ENCODE measurements around the gene LRP3.

DNA sequence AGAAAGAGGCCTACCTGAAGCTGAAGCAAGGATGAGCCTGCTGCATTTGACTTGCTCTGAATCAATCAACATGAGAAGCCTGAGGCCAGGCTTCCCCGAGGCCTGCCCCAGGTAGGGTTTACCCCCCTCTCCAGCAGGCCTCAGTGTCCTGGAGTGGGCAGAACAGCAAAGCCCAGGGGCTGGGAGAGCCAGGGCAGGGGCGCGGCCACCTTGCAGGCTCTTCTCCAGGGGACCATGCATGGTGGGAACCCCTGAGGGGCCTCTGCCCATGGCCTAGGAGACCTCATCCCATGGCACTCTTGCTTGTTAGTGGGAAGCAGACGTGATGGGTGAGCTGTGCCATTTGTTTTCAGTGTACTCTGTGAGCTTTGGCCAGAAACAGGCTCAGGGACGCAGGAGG lies 19.9 kb upstream of the LRP3 start:
- no peak for TF ChIP-seq POLR2A (IDR thresholded peaks at IDR 0.05)
- TF ChIP-seq, protein P1, sequence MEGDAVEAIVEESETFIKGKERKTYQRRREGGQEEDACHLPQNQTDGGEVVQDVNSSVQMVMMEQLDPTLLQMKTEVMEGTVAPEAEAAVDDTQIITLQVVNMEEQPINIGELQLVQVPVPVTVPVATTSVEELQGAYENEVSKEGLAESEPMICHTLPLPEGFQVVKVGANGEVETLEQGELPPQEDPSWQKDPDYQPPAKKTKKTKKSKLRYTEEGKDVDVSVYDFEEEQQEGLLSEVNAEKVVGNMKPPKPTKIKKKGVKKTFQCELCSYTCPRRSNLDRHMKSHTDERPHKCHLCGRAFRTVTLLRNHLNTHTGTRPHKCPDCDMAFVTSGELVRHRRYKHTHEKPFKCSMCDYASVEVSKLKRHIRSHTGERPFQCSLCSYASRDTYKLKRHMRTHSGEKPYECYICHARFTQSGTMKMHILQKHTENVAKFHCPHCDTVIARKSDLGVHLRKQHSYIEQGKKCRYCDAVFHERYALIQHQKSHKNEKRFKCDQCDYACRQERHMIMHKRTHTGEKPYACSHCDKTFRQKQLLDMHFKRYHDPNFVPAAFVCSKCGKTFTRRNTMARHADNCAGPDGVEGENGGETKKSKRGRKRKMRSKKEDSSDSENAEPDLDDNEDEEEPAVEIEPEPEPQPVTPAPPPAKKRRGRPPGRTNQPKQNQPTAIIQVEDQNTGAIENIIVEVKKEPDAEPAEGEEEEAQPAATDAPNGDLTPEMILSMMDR (IDR thresholded peaks at IDR 0.05): no peak

Data from ovary (tissue), 3 donors.